OCI-LY7 (cell line): ENCODE measurements around the gene PKDCC. TPM values are rescaled to one million over a fixed set of nuclear protein-coding genes. Genes with fewer than 3 reads are reported as not detected.

Source experiments
- BruUV-seq: library from RNA; stranded (reverse); fragments of 400-500 nt; replicated peaks from 2 replicates; lab custom pipeline; 2021; lab: Mats Ljungman, UMichigan
- CTCF ChIA-PET: fragments of 300-600 bp; sonication (Branson Sonifier 250); formaldehyde crosslinking; loops from one replicate; lab custom pipeline; 2022; ENCODE audit warnings: antibody characterized with exemption; ENCODE audit not compliant: unreplicated experiment; lab: Charles Lee
- POLR2A ChIA-PET: fragments of 300-600 bp; sonication (Branson Sonifier 250); formaldehyde crosslinking; loops from one replicate; lab custom pipeline; 2022; ENCODE audit warnings: antibody characterized with exemption; lab: Charles Lee
- DNase-seq: peaks from one replicate; pipeline ENCODE4 v3.0.0-alpha.2; 2015; ENCODE audit warnings: low spot score
- H2AFZ ChIP-seq: fragments of 200-600 bp; sonication (generic), shearing (Covaris generic); 2 replicates; pipeline ENCODE4 v1.6.1; 2014; ENCODE audit warnings: mild to moderate bottlenecking, antibody characterized with exemption, low read length, moderate library complexity
- H3K27ac ChIP-seq: fragments of 200-600 bp; sonication (generic); 2 replicates; pipeline ENCODE4 v1.5.1; 2014; ENCODE audit warnings: mixed run types, low read depth, mild to moderate bottlenecking, moderate library complexity, low read length, inconsistent platforms; ENCODE audit not compliant: poor library complexity, severe bottlenecking
- H3K36me3 ChIP-seq: fragments of 200-600 bp; sonication (generic); 2 replicates; pipeline ENCODE4 v1.6.1; 2014; ENCODE audit warnings: mild to moderate bottlenecking, antibody characterized with exemption, low read length, moderate library complexity, mixed read lengths; ENCODE audit not compliant: insufficient read depth
- H3K4me1 ChIP-seq: fragments of 200-600 bp; sonication (generic); 2 replicates; pipeline ENCODE4 v1.5.1; 2014; ENCODE audit warnings: mild to moderate bottlenecking, low read length; ENCODE audit not compliant: insufficient read depth, poor library complexity, severe bottlenecking
- H3K4me2 ChIP-seq: fragments of 200-600 bp; sonication (generic); 2 replicates; pipeline ENCODE4 v1.6.1; 2014; ENCODE audit warnings: mild to moderate bottlenecking, low read length
- H3K4me3 ChIP-seq: fragments of 200-600 bp; sonication (generic); 2 replicates; pipeline ENCODE4 v1.5.1; 2014; ENCODE audit warnings: mild to moderate bottlenecking, low read depth, low read length; ENCODE audit not compliant: poor library complexity, severe bottlenecking
- H3K79me2 ChIP-seq: fragments of 200-600 bp; sonication (generic); 2 replicates; pipeline ENCODE4 v1.6.1; 2016; ENCODE audit warnings: low read depth, mild to moderate bottlenecking, low read length, moderate library complexity, mixed read lengths; ENCODE audit not compliant: insufficient read depth
- H3K9me2 ChIP-seq: fragments of 200-600 bp; sonication (generic); 2 replicates; pipeline ENCODE4 v1.6.1; 2016; ENCODE audit warnings: mild to moderate bottlenecking, low read length, mixed read lengths; ENCODE audit not compliant: insufficient read depth
- H3K9me3 ChIP-seq: fragments of 200-600 bp; sonication (generic); 2 replicates; pipeline ENCODE4 v1.6.1; 2014; ENCODE audit warnings: mild to moderate bottlenecking, mixed run types, low read length, mixed read lengths
- H4K20me1 ChIP-seq: fragments of 200-600 bp; sonication (generic); 2 replicates; pipeline ENCODE4 v1.6.1; 2014; ENCODE audit warnings: mild to moderate bottlenecking, antibody characterized with exemption, low read length, moderate library complexity, mixed read lengths; ENCODE audit not compliant: insufficient read depth
- CTCF ChIP-seq: fragments of 200-600 bp; sonication (generic); conservative IDR thresholded peaks from 2 replicates; pipeline ENCODE4 v1.5.1; 2014; ENCODE audit warnings: mild to moderate bottlenecking, antibody characterized with exemption, low read length, moderate library complexity, mixed read lengths
- EZH2phosphoT487 ChIP-seq: fragments of 200-600 bp; sonication (generic); IDR thresholded peaks from 2 replicates; pipeline ENCODE4 v1.6.1; 2018; ENCODE audit warnings: low read depth, borderline replicate concordance, mild to moderate bottlenecking, mixed run types, antibody characterized with exemption, low read length, moderate library complexity, mixed read lengths
- intact Hi-C: fragments of 100-400 bp; cut with micrococcal nuclease; formaldehyde crosslinking; loops from one replicate; pipeline ENCODE4 v1.10.0; 2022; ENCODE audit not compliant: unreplicated experiment
- total RNA-seq, 2 experiments: library from RNA; depleted of rRNA in 1 of 2; stranded (reverse); fragments of >200 nt in 1 of 2; shearing (Covaris generic) in 1 of 2; gene quantifications; 2 replicates each; pipeline ENCODE4 v1.2.3, GENCODE V29; 2014 to 2022

Gene PKDCC
- total RNA-seq, 2 experiments from 2014 or later, result not detected

GRCh38 chr2:42107249-42108042, 59.6 kb downstream of the PKDCC start:
- Histone ChIP-seq H3K36me3 (no peaks in the 10 kb centered on the region), H3K4me1 (peaks cover 46% of the 10 kb centered on the region), H3K9me3 (no peaks in the 10 kb centered on the region), H3K4me3 (no peak overlapping the region), H3K27ac (no peak overlapping the region), H3K9me2 (no peaks in the 10 kb centered on the region), H3K4me2 (no peak overlapping the region), H3K79me2 (no peaks in the 10 kb centered on the region), H2AFZ (no peak overlapping the region), H4K20me1 (no peaks in the 10 kb centered on the region)
- DNase-seq, result no peak
- POLR2A ChIA-PET, result interaction anchor here (2.3 to 3.1 kb wide), 3 partner anchors 9 to 20 kb away, joined by 8 to 26 read pairs (median 13); no protein-coding TSS in a partner anchor
- intact Hi-C loops, result no loop called here
- no TSS peak for BruUV-seq
- TF ChIP-seq CTCF, result no peak
- TF ChIP-seq EZH2phosphoT487, result no peak
- CTCF ChIA-PET, result no interaction called here

Other genes with a start within 250 kb of the PKDCC start
- gene EML4, start 121.3 kb downstream of the PKDCC start, total RNA-seq (2014; rRNA removed; shearing (Covaris generic)), result 36.6 and 37.1 TPM in 2 replicates
- 43.2 and 47.7 TPM in 2 replicates for gene EML4, start 121.3 kb downstream of the PKDCC start, total RNA-seq (2022)